Lower leg skin (tissue), 4 donors: ENCODE measurements around the gene GPC5. TPM values are rescaled to one million over a fixed set of nuclear protein-coding genes. Genes with fewer than 3 reads are reported as not detected.

Source experiments
- DNase-seq, 2 donors: peaks; one replicate each; pipeline ENCODE4 v3.0.0-alpha.2; 2019; ENCODE audit warnings: low spot score in 2 of 2
- H3K4me3 ChIP-seq: fragments of 200-600 bp; sonication (generic); 2 replicates; pipeline ENCODE4 v1.5.1; 2017; ENCODE audit warnings: mild to moderate bottlenecking, low read depth; ENCODE audit not compliant: poor library complexity, severe bottlenecking
- CTCF ChIP-seq, 3 donors: fragments of 450-650 bp; IDR thresholded peaks; one replicate each; pipeline ENCODE4 v1.5.1; 2016; ENCODE audit warnings: antibody characterized with exemption in 3 of 3, mild to moderate bottlenecking in 3 of 3, moderate library complexity in 2 of 3
- POLR2A ChIP-seq, 2 donors: fragments of 450-650 bp; IDR thresholded peaks; one replicate each; pipeline ENCODE4 v1.6.1; 2016 to 2017; ENCODE audit warnings: antibody characterized with exemption in 2 of 2, mild to moderate bottlenecking in 1 of 2, moderate library complexity in 1 of 2
- WGBS, 2 donors: methylation state at CpG; one replicate each; pipeline ENCODE4 v1.1.5; 2018; 5-methylcytosine and 5-hydroxymethylcytosine counted together
- intact Hi-C: fragments of 100-400 bp; cut with DNase I; formaldehyde crosslinking; loops from one replicate; pipeline ENCODE4 v1.15.0; 2023; ENCODE audit warnings: low total_unique reads
- total RNA-seq, 4 donors: library from RNA; depleted of rRNA; stranded (reverse); fragments of >200 nt; gene quantifications; one replicate each; pipeline ENCODE4 v1.1.0, GENCODE V29; 2016

Gene GPC5
- total RNA-seq, 4 donors from 2014 or later = 0.46 to 1.3 (median 0.82) TPM

- TF ChIP-seq CTCF (IDR thresholded peaks at IDR 0.05) (no peak), POLR2A (IDR thresholded peaks at IDR 0.05) (no peak)
- H3K4me3 ChIP-seq = no peak overlapping the region
- intact Hi-C loops = no loop called here
- no peak for DNase-seq
- 83 to 87% methylated on average over 5 of the region's 5 CpGs for WGBS, 2 donors
Observed at GRCh38 chr13:91567485-91568207, 169.2 kb downstream of the GPC5 start.

GRCh38 chr13:91571681-91572080, 173.3 kb downstream of the GPC5 start:
- no peak for DNase-seq
- intact Hi-C loops = no loop called here
- TF ChIP-seq POLR2A (IDR thresholded peaks at IDR 0.05) = no peak
- no peak for TF ChIP-seq CTCF (IDR thresholded peaks at IDR 0.05)
- no peak overlapping the region for H3K4me3 ChIP-seq
- 93 to 95% methylated on average over 5 of the region's 5 CpGs for WGBS, 2 donors

- TF ChIP-seq POLR2A (IDR thresholded peaks at IDR 0.05) (no peak), CTCF (IDR thresholded peaks at IDR 0.05) (no peak)
- 48 to 58% methylated on average over 1 of the region's 1 CpG for WGBS, 2 donors
- intact Hi-C loops = no loop called here
- DNase-seq = no peak
- no peak overlapping the region for H3K4me3 ChIP-seq
Observed at GRCh38 chr13:91572439-91572838, 174.0 kb downstream of the GPC5 start.

GRCh38 chr13:91572944-91573598, 174.7 kb downstream of the GPC5 start:
- TF ChIP-seq CTCF (IDR thresholded peaks at IDR 0.05) (no peak), POLR2A (IDR thresholded peaks at IDR 0.05) (no peak)
- WGBS, 2 donors = 73 to 74% methylated on average over 9 of the region's 9 CpGs
- DNase-seq = no peak
- intact Hi-C loops = no loop called here
- no peak overlapping the region for H3K4me3 ChIP-seq

GRCh38 chr13:91574766-91575165, 176.3 kb downstream of the GPC5 start:
- WGBS, 2 donors = 28 to 39% methylated on average over 1 of the region's 1 CpG
- TF ChIP-seq CTCF (IDR thresholded peaks at IDR 0.05) (no peak), POLR2A (IDR thresholded peaks at IDR 0.05) (no peak)
- H3K4me3 ChIP-seq = no peak overlapping the region
- DNase-seq = no peak
- intact Hi-C loops = no loop called here
